DOHH2 (cell line): ENCODE results near the gene CCIN.
"Not testable (repeated sequence)": the region's sequence is repeated elsewhere in the genome, so short reads cannot be mapped to it uniquely, and the experiment has no call there.

Source experiments
- H3F3A ChIP-seq: fragments of 200-600 bp; sonication (generic), shearing (Covaris generic); 2 replicates; pipeline ENCODE4 v1.6.0; 2016; ENCODE audit warnings: antibody characterized with exemption, mild to moderate bottlenecking; ENCODE audit not compliant: control insufficient read depth, insufficient read depth
- H3K27ac ChIP-seq: fragments of 200-600 bp; sonication (generic); 2 replicates; pipeline ENCODE4 v1.5.1; 2014; ENCODE audit warnings: low read depth, mild to moderate bottlenecking, low read length, moderate library complexity
- H3K27me3 ChIP-seq: fragments of 200-600 bp; sonication (generic); 2 replicates; pipeline ENCODE4 v1.6.1; 2014; ENCODE audit warnings: mild to moderate bottlenecking, low read length, mixed read lengths; ENCODE audit not compliant: control insufficient read depth
- H3K36me3 ChIP-seq: fragments of 200-600 bp; sonication (generic); 2 replicates; pipeline ENCODE4 v1.6.1; 2014; ENCODE audit warnings: mild to moderate bottlenecking, low read length, moderate library complexity, mixed read lengths; ENCODE audit not compliant: control insufficient read depth
- H3K4me1 ChIP-seq: fragments of 200-600 bp; sonication (generic); 2 replicates; pipeline ENCODE4 v1.6.1; 2014; ENCODE audit warnings: mild to moderate bottlenecking, low read length, mixed read lengths; ENCODE audit not compliant: control insufficient read depth
- H3K4me2 ChIP-seq: fragments of 200-600 bp; sonication (generic); 2 replicates; pipeline ENCODE4 v1.6.0; 2014; ENCODE audit warnings: mild to moderate bottlenecking, low read length, moderate library complexity
- H3K4me3 ChIP-seq: fragments of 200-600 bp; sonication (generic); 2 replicates; pipeline ENCODE4 v1.5.1; 2014; ENCODE audit warnings: mild to moderate bottlenecking, low read length, mixed read lengths
- H3K79me2 ChIP-seq: fragments of 200-600 bp; sonication (generic); 2 replicates; pipeline ENCODE4 v1.6.1; 2014; ENCODE audit warnings: mild to moderate bottlenecking, low read length, mixed read lengths; ENCODE audit not compliant: control insufficient read depth
- H3K9me2 ChIP-seq: fragments of 200-600 bp; sonication (generic); replicated peaks from 2 replicates; pipeline ENCODE4 v1.6.1; 2014; ENCODE audit warnings: mild to moderate bottlenecking, low read length, mixed read lengths; ENCODE audit not compliant: control insufficient read depth
- H3K9me3 ChIP-seq: fragments of 200-600 bp; sonication (generic); 2 replicates; pipeline ENCODE4 v1.6.1; 2014; ENCODE audit warnings: antibody characterized with exemption, low read length, mixed read lengths; ENCODE audit not compliant: control insufficient read depth, insufficient read depth
- H4K20me1 ChIP-seq: fragments of 200-600 bp; sonication (generic); 2 replicates; pipeline ENCODE4 v1.6.0; 2014; ENCODE audit warnings: low read depth, mild to moderate bottlenecking, antibody characterized with exemption, low read length, moderate library complexity; ENCODE audit not compliant: control insufficient read depth, insufficient read depth
- CTCF ChIP-seq: fragments of 200-600 bp; sonication (generic); IDR thresholded peaks from one replicate; pipeline ENCODE4 v1.5.1; 2014; ENCODE audit warnings: antibody characterized with exemption, mild to moderate bottlenecking, low read depth, low read length; ENCODE audit not compliant: poor library complexity, severe bottlenecking
- EZH2phosphoT487 ChIP-seq: fragments of 200-600 bp; sonication (generic); IDR thresholded peaks from 2 replicates; pipeline ENCODE4 v1.6.1; 2017; ENCODE audit warnings: borderline replicate concordance, mild to moderate bottlenecking, antibody characterized with exemption, low read length, moderate library complexity, mixed read lengths

The CCIN gene

GRCh38 chr9:36158917-36159316, 10.3 kb upstream of the CCIN start:
- H3K4me3 ChIP-seq: no peak overlapping the region
- H3K79me2 ChIP-seq: no peaks in the 10 kb centered on the region
- peaks cover 1% of the 10 kb centered on the region; the same call in 1 of the 2 replicates for H3K27me3 ChIP-seq
- no peaks in the 10 kb centered on the region for H3K9me2 ChIP-seq
- no peaks in the 10 kb centered on the region for H4K20me1 ChIP-seq
- no peak overlapping the region for H3K27ac ChIP-seq
- no peaks in the 10 kb centered on the region for H3K36me3 ChIP-seq
- peaks cover 8% of the 10 kb centered on the region for H3K4me1 ChIP-seq
- TF ChIP-seq EZH2phosphoT487 (no peak), CTCF (no peak)
- peaks cover 6% of the 10 kb centered on the region; the same call in 1 of the 2 replicates for H3F3A ChIP-seq
- no peak overlapping the region for H3K4me2 ChIP-seq
- no peaks in the 10 kb centered on the region for H3K9me3 ChIP-seq

- not testable (repeated sequence) for H3K4me2 ChIP-seq, H3K36me3 ChIP-seq, H3K9me2 ChIP-seq, H3K27ac ChIP-seq, H3K4me1 ChIP-seq, H3K4me3 ChIP-seq, H3F3A ChIP-seq, H3K9me3 ChIP-seq, H3K27me3 ChIP-seq, H3K79me2 ChIP-seq, H4K20me1 ChIP-seq
These were observed 9.7 kb upstream of the CCIN start for GRCh38 chr9:36159509-36159908.

GRCh38 chr9:36160126-36160525, 9.1 kb upstream of the CCIN start:
- not testable (repeated sequence) for H3K4me2 ChIP-seq, H3K4me1 ChIP-seq, H3K27ac ChIP-seq, H3K36me3 ChIP-seq, H4K20me1 ChIP-seq, H3F3A ChIP-seq, H3K9me2 ChIP-seq, H3K9me3 ChIP-seq, H3K4me3 ChIP-seq, H3K79me2 ChIP-seq
- H3K27me3 ChIP-seq: peaks cover 12% of the 10 kb centered on the region; the same call in 1 of the 2 replicates

GRCh38 chr9:36161187-36161586, 8.0 kb upstream of the CCIN start:
- Histone ChIP-seq H3K4me3 (no peak overlapping the region), H3F3A (no peaks in the 10 kb centered on the region), H3K27ac (no peak overlapping the region), H3K9me3 (no peaks in the 10 kb centered on the region), H3K4me1 (peaks cover under 1% of the 10 kb centered on the region), H3K4me2 (no peak overlapping the region), H3K79me2 (no peaks in the 10 kb centered on the region), H3K36me3 (no peaks in the 10 kb centered on the region), H3K9me2 (no peaks in the 10 kb centered on the region), H4K20me1 (no peaks in the 10 kb centered on the region), H3K27me3 (peaks cover 14% of the 10 kb centered on the region)
- no peak for TF ChIP-seq EZH2phosphoT487
- no peak for TF ChIP-seq CTCF
